SU-DHL-6 (cell line): ENCODE data around the gene BRIP1.
"Not testable (repeated sequence)": the region's sequence is repeated elsewhere in the genome, so short reads cannot be mapped to it uniquely, and the experiment has no call there.

Source experiments
- H2AFZ ChIP-seq: fragments of 200-600 bp; sonication (generic); 2 replicates; pipeline ENCODE4 v1.6.1; 2014; ENCODE audit warnings: low read depth, mild to moderate bottlenecking, moderate library complexity, mixed read lengths, antibody characterized with exemption, low read length; ENCODE audit not compliant: severe bottlenecking
- H3F3A ChIP-seq: fragments of 200-600 bp; shearing (Covaris generic); 2 replicates; pipeline ENCODE4 v1.6.0; 2016; ENCODE audit warnings: antibody characterized with exemption, mild to moderate bottlenecking; ENCODE audit not compliant: insufficient read depth
- H3K27ac ChIP-seq: fragments of 200-600 bp; sonication (generic); 2 replicates; pipeline ENCODE4 v1.5.1; 2016; ENCODE audit warnings: low read depth, mild to moderate bottlenecking, low read length, moderate library complexity, mixed read lengths
- H3K27me3 ChIP-seq: fragments of 200-600 bp; sonication (generic), shearing (Covaris generic); 2 replicates; pipeline ENCODE4 v1.6.0; 2014; ENCODE audit warnings: mild to moderate bottlenecking, low read length
- H3K36me3 ChIP-seq: fragments of 200-600 bp; sonication (generic); 2 replicates; pipeline ENCODE4 v1.6.1; 2014; ENCODE audit warnings: mild to moderate bottlenecking, low read length, mixed read lengths
- H3K4me2 ChIP-seq: fragments of 300-600, 200-600 bp; shearing (Covaris generic), sonication (generic); 2 replicates; pipeline ENCODE4 v1.6.0; 2014; ENCODE audit warnings: low read length, low read depth, mild to moderate bottlenecking; ENCODE audit not compliant: poor library complexity, severe bottlenecking
- H3K4me3 ChIP-seq: fragments of 200-600 bp; sonication (generic); 2 replicates; pipeline ENCODE4 v1.5.1; 2014; ENCODE audit warnings: antibody characterized with exemption, low read length, mild to moderate bottlenecking, mixed read lengths; ENCODE audit not compliant: insufficient read depth, poor library complexity, severe bottlenecking
- H3K79me2 ChIP-seq: fragments of 200-600 bp; sonication (generic); 2 replicates; pipeline ENCODE4 v1.6.1; 2014; ENCODE audit warnings: mild to moderate bottlenecking, low read length, moderate library complexity; ENCODE audit not compliant: insufficient read depth
- H3K9ac ChIP-seq: fragments of 200-600 bp; sonication (generic); 2 replicates; pipeline ENCODE4 v1.7.0; 2014; ENCODE audit warnings: mild to moderate bottlenecking, low read length
- H3K9me2 ChIP-seq: fragments of 200-600 bp; sonication (generic); replicated peaks from 2 replicates; pipeline ENCODE4 v1.6.1; 2014; ENCODE audit warnings: low read length; ENCODE audit not compliant: insufficient read depth
- H3K9me3 ChIP-seq: fragments of 200-600 bp; sonication (generic); 2 replicates; pipeline ENCODE4 v1.6.1; 2014; ENCODE audit warnings: low read length, mixed read lengths; ENCODE audit not compliant: insufficient read depth
- H4K20me1 ChIP-seq: fragments of 200-600 bp; sonication (generic); 2 replicates; pipeline ENCODE4 v1.6.1; 2014; ENCODE audit warnings: low read depth, mild to moderate bottlenecking, antibody characterized with exemption, low read length, moderate library complexity, mixed read lengths
- EZH2phosphoT487 ChIP-seq: fragments of 200-600 bp; sonication (generic), shearing (Covaris generic); conservative IDR thresholded peaks from 2 replicates; pipeline ENCODE4 v1.6.1; 2018; ENCODE audit warnings: mild to moderate bottlenecking, antibody characterized with exemption, low read length, moderate library complexity, mixed read lengths
- TF ChIP-seq, protein P1 (sequence below): fragments of 200-600 bp; sonication (generic); IDR thresholded peaks from one replicate; pipeline ENCODE4 v1.5.1; 2017; ENCODE audit warnings: antibody characterized with exemption, mild to moderate bottlenecking, low read length, moderate library complexity; ENCODE audit not compliant: insufficient read depth, poor library complexity, severe bottlenecking

BRIP1 gene

DNA sequence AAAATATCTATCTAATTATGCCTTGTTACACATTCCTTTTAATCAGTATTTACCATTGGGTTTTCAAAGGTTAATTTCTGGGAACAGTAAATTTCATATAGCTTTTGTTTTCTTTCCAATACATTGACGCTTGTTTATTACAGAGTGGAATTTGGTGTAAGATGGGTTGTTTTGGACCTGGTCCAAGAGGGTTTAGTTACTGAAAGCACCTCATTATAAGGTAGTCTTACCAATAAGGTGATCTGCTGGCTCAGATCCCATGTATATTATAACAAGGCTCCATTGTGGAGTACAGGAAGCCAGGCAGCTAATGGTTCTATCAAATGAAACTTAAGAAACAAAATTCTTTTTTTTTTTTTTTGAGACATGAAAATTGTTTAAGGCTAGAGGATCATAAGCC, 185.0 kb downstream of the BRIP1 start:
- Histone ChIP-seq H4K20me1 (no peaks in the 10 kb centered on the region), H3F3A (peaks cover 6% of the 10 kb centered on the region; the same call in 1 of the 2 replicates), H3K27me3 (no peaks in the 10 kb centered on the region), H3K79me2 (no peaks in the 10 kb centered on the region), H3K36me3 (no peaks in the 10 kb centered on the region), H3K4me3 (no peak overlapping the region), H2AFZ (no peak overlapping the region), H3K9me2 (no peaks in the 10 kb centered on the region), H3K4me2 (no peak overlapping the region), H3K27ac (no peak overlapping the region), H3K9ac (no peak overlapping the region), H3K9me3 (no peaks in the 10 kb centered on the region)
- TF ChIP-seq, protein P1, sequence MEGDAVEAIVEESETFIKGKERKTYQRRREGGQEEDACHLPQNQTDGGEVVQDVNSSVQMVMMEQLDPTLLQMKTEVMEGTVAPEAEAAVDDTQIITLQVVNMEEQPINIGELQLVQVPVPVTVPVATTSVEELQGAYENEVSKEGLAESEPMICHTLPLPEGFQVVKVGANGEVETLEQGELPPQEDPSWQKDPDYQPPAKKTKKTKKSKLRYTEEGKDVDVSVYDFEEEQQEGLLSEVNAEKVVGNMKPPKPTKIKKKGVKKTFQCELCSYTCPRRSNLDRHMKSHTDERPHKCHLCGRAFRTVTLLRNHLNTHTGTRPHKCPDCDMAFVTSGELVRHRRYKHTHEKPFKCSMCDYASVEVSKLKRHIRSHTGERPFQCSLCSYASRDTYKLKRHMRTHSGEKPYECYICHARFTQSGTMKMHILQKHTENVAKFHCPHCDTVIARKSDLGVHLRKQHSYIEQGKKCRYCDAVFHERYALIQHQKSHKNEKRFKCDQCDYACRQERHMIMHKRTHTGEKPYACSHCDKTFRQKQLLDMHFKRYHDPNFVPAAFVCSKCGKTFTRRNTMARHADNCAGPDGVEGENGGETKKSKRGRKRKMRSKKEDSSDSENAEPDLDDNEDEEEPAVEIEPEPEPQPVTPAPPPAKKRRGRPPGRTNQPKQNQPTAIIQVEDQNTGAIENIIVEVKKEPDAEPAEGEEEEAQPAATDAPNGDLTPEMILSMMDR, result no peak
- TF ChIP-seq EZH2phosphoT487, result no peak

DNA sequence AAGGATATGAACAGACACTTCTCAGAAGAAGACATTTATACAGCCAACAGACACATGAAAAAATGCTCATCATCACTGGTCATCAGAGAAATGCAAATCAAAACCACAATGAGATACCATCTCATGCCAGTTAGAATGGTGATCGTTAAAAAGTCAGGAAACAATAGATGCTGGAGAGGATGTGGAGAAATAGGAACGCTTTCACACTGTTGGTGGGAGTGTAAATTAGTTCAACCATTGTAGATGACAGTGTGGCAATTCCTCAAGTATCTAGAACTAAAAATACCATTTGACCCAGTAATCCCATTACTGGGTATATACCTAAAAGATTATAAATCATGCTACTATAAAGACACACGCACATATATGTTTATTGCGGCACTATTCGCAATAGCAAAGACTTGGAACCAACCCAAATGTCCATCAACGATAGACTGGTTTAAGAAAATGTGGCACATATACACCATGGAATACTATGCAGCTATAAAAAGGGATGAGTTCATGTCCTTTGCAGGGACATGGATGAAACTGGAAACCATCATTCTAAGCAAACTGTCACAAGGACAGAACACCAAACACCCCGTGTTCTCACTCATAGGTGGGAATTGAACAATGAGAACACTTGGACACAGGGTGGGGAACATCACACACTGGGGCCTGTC, 186.0 kb downstream of the BRIP1 start:
- H4K20me1 ChIP-seq, H3K4me3 ChIP-seq, H3K9me3 ChIP-seq, H3K27me3 ChIP-seq, H3K79me2 ChIP-seq, H3K9ac ChIP-seq, H3F3A ChIP-seq, H3K4me2 ChIP-seq, H3K36me3 ChIP-seq, H2AFZ ChIP-seq, H3K9me2 ChIP-seq, H3K27ac ChIP-seq: not testable (repeated sequence)

DNA sequence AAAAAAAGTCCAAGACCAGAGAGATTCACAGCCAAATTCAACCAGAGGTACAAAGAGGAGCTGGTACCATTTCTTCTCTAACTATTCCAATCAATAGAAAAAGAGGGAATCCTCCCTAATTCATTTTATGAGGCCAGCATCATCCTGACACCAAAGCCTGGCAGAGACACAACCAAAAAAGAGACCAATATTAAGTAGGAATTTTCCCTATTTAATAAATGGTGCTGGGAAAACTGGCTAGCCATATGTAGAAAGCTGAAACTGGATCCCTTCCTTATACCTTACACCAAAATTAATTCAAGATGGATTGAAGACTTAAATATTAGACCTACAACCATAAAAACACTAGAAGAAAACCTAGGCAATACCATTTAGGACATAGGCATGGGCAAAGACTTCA, 186.8 kb downstream of the BRIP1 start:
- H3K36me3 ChIP-seq, H2AFZ ChIP-seq, H3K79me2 ChIP-seq, H3K4me2 ChIP-seq, H4K20me1 ChIP-seq, H3K9me2 ChIP-seq, H3F3A ChIP-seq, H3K9me3 ChIP-seq, H3K27me3 ChIP-seq, H3K27ac ChIP-seq, H3K9ac ChIP-seq, H3K4me3 ChIP-seq: not testable (repeated sequence)

DNA sequence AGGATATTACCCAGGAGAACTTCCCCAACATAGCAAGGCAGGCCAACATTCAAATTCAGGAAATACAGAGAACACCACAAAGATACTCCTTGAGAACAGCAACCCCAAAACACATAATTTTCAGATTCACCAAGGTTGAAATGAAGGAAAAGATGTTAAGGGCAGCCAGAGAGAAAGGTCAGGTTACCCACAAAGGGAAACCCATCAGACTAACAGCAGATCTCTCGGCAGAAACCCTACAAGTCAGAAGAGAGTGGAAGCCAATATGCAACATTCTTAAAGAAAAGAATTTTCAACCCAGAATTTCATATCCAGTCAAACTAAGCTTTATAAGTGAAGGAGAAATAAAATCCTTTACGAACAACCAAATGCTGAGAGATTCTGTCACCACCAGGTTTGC, 188.7 kb downstream of the BRIP1 start:
- H2AFZ ChIP-seq, H3K9me3 ChIP-seq, H3K9ac ChIP-seq, H3K36me3 ChIP-seq, H3F3A ChIP-seq, H3K27ac ChIP-seq, H3K4me3 ChIP-seq, H3K27me3 ChIP-seq, H3K4me2 ChIP-seq, H3K9me2 ChIP-seq, H3K79me2 ChIP-seq, H4K20me1 ChIP-seq: not testable (repeated sequence)

DNA sequence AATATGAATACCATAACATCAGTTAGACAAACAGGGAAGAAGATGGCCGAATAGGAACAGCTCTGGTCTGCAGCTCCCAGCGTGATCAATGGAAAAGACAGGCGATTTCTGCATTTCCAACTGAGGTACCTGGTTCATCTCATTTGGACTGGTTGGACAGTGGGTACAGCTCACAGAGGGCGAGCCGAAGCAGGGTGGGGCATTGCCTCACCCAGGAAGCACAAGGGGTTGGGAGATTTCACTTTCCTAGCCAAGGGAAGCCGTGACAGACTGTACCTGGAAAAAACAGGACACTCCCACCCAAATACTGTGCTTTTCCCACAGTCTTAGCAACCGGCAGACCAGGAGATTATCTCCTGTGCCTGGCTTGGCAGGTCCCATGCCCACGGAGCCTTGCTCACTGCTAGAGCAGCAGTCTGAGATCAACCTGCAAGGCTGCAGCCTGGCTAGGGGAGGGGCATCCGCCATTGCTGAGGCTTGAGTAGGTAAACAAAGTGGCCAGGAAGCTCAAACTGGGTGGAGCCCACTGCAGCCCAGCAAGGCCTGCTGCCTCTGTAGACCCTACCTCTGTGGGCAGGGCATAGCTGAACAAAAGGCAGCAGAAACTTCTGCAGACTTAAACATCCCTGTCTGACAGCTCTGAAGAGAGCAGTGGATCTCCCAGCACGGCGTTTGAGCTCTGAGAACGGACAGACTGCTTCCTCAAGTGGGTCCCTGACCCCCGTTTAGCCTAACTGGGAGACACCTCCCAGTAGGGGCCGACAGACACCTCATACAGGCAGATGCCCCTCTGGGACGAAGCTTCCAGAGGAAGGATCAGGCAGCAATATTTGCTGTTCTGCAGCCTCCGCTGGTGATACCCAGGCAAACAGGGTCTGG, 190.1 kb downstream of the BRIP1 start:
- not testable (repeated sequence) for H3K9ac ChIP-seq, H3K4me3 ChIP-seq, H3K79me2 ChIP-seq, H3K36me3 ChIP-seq, H3F3A ChIP-seq, H3K27me3 ChIP-seq, H3K9me3 ChIP-seq, H3K4me2 ChIP-seq, H4K20me1 ChIP-seq, H3K9me2 ChIP-seq, H2AFZ ChIP-seq, H3K27ac ChIP-seq
